Activated T-helper 1 cell treated with anti-CD3 and anti-CD28 coated beads, Interleukin-2, amount 50 U/mL, for 16 hours (primary cell): ENCODE measurements around the gene CALHM5.
A peak's percentile ranks its signal among the peaks of the same experiment; 100 is the strongest.

Experiments used
- DNase-seq, 2 donors: peaks; one replicate each; pipeline ENCODE4 v3.0.0-alpha.2; 2020; ENCODE audit warnings: low read depth in 1 of 2, low spot score in 1 of 2

The CALHM5 gene

DNA sequence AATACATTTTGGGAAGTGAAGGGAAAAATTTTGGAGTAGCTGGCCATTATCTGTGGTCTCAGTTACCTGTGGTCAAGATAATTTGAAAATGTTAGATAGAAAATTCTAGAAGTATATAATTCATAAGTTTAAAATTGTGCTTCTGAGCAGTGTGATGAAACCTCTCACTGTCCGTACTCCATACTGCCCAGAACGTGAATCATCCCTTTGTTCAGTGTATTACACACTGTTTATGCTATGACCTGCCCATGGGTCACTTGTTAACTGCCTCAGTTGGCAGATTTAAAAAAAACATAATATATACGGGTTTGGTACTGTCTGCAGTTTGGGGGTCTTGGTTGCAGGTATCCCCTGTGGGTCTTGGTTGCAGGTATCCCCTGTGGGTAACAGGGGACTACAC lies 4.1 kb upstream of the CALHM5 start:
- DNase-seq: no peak

GRCh38 chr6:116508527-116508926 lies 2.9 kb upstream of the CALHM5 start:
- DNase-seq: no peak

GRCh38 chr6:116512111-116512559 lies 696 bp downstream of the CALHM5 start:
- DNase-seq: no peak

- DNase-seq: no peak
Measured at GRCh38 chr6:116512734-116513133, 1.3 kb downstream of the CALHM5 start.

DNA sequence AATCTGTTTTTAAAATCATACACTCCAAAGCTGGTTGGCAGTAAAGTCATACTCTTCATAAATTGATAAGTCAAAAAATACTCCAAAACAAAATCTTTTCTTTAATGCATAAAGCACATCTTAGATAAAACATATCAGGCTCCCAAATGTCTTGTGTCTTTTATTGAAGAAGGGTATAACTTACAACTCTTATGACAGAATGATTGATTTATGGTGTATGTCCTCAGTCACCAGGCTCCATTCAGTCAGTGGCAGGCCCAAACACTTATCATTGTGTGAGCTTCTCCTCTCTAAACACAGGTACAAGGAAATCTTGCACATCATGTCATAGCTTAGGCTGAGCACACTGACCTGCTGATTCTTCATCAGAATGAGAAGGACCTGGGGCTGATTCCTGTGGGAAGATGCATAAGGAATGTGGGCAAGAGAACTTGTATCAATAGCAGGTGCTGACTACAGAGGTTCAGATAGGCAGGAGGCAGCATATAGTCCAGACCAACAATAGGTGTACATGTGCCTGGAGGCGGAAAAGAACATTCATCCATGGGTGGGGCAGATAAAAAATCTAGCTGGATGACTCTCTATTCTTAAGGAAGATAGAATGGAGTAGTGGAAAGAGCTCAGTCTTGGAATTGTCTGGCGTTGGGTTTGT lies 1.9 kb downstream of the CALHM5 start:
- DNase-seq: no peak

DNA sequence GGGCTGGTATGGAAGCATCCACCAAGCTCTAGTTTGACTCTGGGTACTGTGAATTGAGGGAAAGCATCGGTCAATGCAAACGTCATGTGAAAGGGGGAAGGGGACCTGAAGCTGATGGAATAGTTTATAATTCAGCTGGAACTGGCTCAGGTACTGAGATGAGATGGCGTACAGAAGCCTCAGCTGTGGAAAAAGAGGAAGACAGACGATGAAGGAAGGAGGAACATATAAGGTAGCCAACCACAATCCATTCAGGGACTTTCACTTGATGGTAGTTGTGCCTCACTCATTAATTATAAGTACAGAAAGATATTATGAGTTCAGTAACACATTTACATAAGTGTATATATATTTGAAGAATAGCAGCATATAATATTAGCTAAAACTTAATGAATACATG lies 2.7 kb downstream of the CALHM5 start:
- no peak for DNase-seq

DNA sequence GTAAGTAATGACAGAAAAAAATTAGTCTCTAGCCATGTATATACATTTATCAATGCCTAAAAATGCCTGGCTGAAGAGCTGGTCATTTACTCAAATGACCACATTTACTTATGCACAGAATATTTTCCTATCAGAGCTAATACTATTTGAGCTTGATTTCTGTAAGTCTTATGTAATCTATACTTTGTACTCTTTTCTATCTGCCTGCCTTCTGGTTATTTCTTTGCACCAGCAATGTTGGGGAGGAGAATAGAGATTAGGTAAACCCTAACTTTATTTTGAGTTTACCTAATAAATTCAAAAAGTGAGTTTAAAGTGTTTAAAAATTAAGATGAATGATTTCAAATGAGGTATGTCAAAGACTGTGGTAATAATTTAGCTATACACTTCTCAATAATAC lies 3.7 kb downstream of the CALHM5 start:
- DNase-seq: no peak

- DNase-seq: no peak
Measured at GRCh38 chr6:116518621-116519368, 7.4 kb downstream of the CALHM5 start.

DNA sequence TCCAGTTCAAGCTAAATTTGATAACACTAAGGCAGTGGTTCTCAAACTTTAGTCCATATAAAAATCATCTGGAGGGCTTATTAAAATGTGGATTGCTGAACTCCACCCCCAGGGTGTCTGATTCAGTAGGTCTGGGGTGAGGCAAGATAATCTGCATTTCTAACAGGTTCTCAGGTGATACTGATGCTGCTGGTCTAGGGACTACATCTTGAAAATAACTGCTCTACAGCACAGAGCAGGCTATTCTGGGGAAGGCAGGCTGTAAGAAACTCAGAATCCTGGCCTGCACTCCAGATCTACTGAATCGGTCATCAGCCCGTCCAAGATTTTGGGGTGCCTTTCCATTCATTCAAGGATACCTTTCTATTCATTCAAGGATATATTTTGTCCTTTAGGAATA lies 11.5 kb downstream of the CALHM5 start:
- DNase-seq: no peak

DNA sequence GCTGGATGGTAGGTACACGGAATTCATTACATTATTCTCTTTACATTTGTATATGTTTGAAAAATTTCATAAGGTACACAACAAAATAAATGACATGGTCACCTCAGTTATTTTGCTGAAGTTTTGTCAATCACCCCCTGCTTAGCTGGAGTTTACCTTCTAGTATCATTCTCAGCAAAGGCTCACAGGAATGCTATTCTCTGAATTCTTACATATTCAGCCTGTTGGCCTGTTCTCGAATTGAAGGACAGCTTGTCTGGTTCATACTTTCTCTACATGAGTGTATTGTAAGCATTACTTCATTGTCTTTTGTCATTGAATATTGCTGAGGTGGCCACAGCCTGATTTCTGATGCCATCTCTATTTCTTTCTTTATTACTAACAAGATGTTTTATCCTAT lies 12.8 kb downstream of the CALHM5 start:
- no peak for DNase-seq

DNA sequence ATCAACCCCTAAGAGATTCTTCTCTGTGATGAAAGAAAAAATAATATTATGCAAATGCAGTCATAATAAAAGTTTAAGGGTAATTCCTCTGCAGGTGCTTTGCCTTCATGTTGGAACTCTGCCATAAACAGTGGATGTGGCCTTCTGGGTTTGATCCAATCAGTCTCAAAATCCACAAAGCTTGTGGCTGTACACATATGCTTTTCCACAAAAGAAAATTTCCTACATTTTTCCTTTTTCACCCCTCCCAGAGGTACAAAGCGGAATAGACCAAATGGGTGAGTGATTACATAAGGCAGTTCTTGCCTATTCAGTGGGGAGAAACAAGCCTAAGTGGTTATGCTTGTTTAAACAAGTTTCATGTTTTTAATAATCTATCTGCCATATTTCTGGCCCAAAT lies 16.7 kb downstream of the CALHM5 start:
- no peak for DNase-seq

DNA sequence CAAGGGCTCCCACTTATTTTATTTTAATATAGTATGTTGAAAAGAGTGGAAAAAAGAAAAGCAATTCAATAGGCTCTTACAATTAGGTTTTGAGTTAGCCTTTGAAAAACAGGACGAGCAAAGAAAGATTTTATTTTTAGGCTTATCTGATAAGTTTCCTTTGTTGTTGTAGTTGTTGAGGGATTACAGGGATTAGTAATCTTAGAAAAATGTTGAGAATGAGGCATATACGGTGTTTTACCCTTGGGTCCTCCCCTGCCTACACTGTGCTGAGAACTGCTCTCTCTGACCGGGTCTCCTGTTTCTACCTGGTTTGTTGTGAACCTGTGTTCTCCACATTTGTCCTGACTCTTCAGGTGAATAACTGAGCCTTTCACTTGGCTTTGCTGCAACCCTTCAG lies 17.3 kb downstream of the CALHM5 start:
- DNase-seq: no peak

DNA sequence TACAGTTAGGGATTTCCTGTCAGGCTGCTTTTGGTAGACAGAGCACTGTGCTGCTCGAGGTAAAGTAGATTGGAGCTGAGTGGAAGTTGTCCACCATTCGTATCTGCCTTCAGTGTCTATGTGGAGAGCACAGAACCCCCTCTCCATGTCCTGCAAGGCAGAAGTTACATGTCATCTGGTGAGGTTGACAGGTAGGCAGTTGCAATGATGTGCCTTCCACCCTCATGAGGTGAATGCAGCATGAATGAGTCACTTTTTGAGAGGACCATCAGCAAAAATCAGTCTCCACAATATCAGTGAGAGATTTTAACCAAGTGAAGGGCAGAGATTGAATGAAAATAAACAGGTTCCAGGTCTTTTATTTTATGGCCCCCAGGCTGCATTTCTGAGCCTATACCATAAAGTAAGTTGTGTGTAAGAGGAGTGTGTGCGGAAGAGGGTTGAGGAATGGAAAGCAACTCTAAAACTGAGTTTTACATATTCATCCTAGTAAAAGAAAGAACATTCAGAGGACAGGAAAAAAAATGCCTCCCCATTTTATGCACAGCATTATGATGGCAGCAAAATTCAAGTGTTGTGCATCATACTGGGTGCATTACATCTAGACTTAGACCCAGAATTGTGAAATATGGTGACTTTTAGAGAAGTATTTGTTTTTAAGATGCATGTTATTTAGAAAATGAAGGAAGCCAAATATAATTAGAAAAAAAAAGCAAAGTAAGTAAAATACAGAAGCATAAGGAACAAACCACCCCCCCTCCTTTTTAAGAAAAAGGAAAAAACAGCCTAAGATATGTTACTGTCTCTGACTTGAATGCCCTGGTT lies 18.2 kb downstream of the CALHM5 start:
- DNase-seq: no peak

- no peak for DNase-seq
Measured at GRCh38 chr6:116530436-116530835, 19.0 kb downstream of the CALHM5 start.

DNA sequence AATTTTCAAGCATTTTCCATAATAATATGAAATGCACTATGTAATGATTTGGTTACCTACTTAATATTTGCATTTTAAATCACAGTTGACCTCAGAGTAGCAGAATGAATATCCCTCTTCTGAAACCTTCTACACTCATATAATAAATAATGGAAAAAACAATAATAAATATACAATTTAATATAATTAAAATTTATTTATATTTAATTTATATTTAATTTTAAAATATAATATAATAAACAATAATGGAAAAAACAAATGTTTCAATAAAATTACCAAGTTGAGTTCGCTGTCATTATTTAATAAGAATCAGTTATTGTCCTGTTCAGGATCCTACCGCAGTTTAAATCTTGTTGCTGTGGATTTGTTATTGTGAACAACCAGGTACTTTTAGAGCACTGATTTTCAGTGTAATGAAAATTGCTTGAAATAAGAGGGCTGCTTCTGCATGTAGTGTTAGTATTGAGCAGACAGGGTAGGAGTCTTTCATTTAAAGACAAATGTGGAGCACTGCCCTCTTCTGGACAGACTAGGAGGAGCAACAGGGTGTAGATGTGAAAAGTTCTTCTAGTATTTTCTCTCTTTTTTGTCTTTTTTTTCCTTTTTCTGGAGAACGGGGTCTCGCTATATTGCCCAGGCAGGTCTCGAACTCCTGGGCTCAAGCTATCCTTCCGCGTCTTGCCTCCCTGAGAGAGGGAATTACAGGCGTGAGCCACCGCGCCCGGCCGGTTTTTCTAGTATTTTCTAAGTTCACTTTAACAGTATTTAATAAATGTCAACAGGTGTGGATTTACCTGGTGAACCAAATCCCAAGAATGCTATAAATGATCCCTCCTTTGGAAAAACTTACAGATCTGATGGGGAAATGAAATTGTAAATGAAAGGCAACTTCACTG lies 20.5 kb downstream of the CALHM5 start:
- DNase-seq: peak; percentile 9 to 31

DNA sequence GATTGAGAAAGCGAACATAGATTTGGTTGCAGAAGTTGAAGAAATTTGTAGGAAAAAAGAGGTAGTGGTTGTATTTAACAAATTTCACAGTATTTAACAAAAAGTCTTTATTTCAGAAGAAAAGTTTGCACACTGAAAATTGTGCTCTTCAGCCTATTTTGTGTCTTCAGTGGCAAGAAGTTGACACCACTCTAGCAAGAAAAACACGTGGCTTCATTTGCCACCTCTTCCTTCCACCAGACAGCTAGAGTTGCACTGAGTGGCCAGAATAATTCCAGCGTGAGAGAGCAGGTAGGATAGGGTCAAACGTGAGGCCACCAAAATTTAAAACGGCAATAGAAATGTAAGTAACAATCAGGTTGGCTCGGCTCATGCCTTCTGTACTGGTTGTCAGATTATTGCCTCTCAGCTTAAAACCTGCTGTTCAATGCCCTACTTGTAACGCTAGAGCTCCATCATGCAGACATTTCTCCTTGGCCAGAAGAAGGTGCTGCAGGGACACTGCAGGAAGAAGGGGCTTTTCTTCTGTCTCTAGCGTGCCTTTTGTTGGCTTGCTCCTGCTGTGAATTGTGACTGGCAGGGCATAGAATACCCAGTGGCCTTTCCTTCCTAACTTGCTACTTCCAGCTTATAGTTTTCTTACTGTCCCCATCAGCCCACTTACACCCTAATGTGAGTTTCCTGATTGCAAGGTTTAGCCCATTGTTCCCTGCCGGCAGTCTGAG lies 22.0 kb downstream of the CALHM5 start:
- DNase-seq: no peak

DNA sequence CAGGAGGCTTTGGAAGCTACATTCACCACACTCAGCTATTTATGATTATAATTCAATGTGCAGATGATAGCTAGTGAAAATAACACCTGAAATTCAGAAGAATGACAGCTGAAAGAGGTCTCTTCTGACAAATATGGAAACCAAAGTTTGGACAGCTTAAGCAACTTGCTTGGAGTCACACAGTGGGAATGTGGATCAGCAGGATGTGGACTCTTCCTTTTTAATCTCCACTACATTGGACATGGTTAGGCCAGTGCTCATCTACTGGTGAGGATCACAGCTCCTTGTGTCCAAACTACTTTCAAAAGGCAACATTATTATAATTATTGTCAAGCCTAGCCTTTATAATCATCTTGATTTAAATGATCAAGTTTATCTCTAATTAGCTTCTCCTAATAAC lies 23.7 kb downstream of the CALHM5 start:
- no peak for DNase-seq

DNA sequence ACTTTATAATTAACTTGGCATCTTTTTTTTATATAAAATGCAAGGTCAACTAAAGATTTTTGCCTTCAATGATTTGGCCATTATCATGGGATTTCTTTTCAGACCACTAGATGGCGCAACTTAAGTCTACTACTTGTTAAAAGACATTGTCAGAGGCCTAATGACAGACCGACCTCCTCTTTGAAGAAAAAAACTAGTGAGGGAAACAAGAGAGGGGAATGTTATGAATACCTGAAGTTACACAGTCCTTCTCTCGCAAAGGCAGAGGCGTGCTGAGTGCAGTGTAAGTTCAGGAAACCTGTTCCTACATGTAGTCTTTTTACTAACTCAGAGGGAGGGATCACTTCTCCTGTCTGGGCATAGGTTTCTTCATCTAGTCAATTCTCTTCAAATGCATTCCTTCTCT lies 24.8 kb downstream of the CALHM5 start:
- no peak for DNase-seq

GRCh38 chr6:116542426-116542825 lies 31.0 kb downstream of the CALHM5 start:
- no peak for DNase-seq

DNA sequence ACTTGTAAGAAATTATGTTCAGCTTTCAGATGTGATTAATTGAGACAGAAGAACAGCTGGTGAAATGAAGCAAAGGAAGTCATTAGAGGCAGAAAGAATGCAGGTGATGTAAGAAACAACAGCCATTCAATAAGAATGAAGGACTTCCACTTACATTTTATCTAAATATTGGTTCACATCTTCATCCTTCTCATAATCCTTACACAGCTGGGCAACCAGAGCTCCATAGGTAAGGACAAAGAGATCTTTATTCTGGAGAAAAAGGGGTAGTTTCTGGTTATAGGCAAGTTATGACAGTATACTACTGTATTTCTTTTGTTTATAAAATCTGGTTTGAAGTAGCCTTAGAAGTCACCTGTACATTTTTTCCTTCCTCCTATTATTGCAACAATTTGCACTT lies 31.7 kb downstream of the CALHM5 start:
- no peak for DNase-seq
